Measurements from ENCODE around the gene ADCYAP1.

Gene ADCYAP1

GRCh38 chr18:910247-910646 is 5.6 kb downstream of the ADCYAP1 start:
- no peak for DNase-seq (ENCODE audit: low read depth)

GRCh38 chr18:911025-911424 is 6.4 kb downstream of the ADCYAP1 start:
- no peak for DNase-seq (ENCODE audit: low read depth)

GRCh38 chr18:911486-911885 is 6.8 kb downstream of the ADCYAP1 start:
- DNase-seq (ENCODE audit: low read depth), result no peak

GRCh38 chr18:916562-916961 is 11.9 kb downstream of the ADCYAP1 start:
- no peak for DNase-seq (ENCODE audit: low read depth)

- no peak for DNase-seq (ENCODE audit: low read depth)
These were observed 14.4 kb downstream of the ADCYAP1 start for GRCh38 chr18:919078-919477.

GRCh38 chr18:923144-923866 is 18.6 kb downstream of the ADCYAP1 start:
- DNase-seq (ENCODE audit: low read depth), result no peak

GRCh38 chr18:924987-925386 is 20.3 kb downstream of the ADCYAP1 start:
- DNase-seq (ENCODE audit: low read depth), result no peak

- DNase-seq (ENCODE audit: low read depth), result no peak
These were observed 22.3 kb downstream of the ADCYAP1 start for GRCh38 chr18:926946-927345.

- no peak for DNase-seq (ENCODE audit: low read depth)
These were observed 28.4 kb downstream of the ADCYAP1 start for GRCh38 chr18:933082-933481.

GRCh38 chr18:934518-935133 is 30.0 kb downstream of the ADCYAP1 start:
- DNase-seq (ENCODE audit: low read depth), result no peak

GRCh38 chr18:936941-937340 is 32.3 kb downstream of the ADCYAP1 start:
- no peak for DNase-seq (ENCODE audit: low read depth)

GRCh38 chr18:939166-939565 is 34.5 kb downstream of the ADCYAP1 start:
- no peak for DNase-seq (ENCODE audit: low read depth)

GRCh38 chr18:939958-940357 is 35.3 kb downstream of the ADCYAP1 start:
- no peak for DNase-seq (ENCODE audit: low read depth)

- DNase-seq (ENCODE audit: low read depth), result no peak
These were observed 36.7 kb downstream of the ADCYAP1 start for GRCh38 chr18:941331-941730.

GRCh38 chr18:944440-944839 is 39.8 kb downstream of the ADCYAP1 start:
- DNase-seq (ENCODE audit: low read depth), result no peak

- DNase-seq (ENCODE audit: low read depth), result no peak
These were observed 45.3 kb downstream of the ADCYAP1 start for GRCh38 chr18:949724-950631.

- no peak for DNase-seq (ENCODE audit: low read depth)
These were observed 46.3 kb downstream of the ADCYAP1 start for GRCh38 chr18:950882-951495.

- DNase-seq (ENCODE audit: low read depth), result no peak
These were observed 50.9 kb downstream of the ADCYAP1 start for GRCh38 chr18:955384-956066.

GRCh38 chr18:957829-958228 is 53.2 kb downstream of the ADCYAP1 start:
- no peak for DNase-seq (ENCODE audit: low read depth)

GRCh38 chr18:959854-960253 is 55.2 kb downstream of the ADCYAP1 start:
- no peak for DNase-seq (ENCODE audit: low read depth)

Measured in fibroblast of gingiva (primary cell).